ENCODE measurements around the gene GPHN.

DNA sequence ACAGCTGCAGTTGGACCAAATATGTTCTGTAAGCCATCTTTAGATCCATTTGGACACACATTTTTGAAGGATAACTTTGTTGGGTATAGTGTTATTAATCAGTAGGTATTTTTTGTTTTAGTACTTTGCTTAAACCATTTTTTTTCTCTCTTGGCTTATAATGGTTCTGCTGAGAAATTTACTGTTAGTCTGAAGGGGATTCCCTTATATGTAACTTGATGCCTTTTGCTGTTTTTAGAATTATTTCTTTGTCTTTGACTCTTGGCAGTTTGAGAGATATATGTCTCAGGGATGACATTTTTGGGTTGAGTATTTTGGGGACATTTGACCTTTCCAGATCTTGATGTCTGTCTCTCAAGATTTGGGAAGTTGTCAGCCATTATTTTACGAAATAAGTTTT, 169.8 kb downstream of the GPHN start:
- TF ChIP-seq CTCF (IDR thresholded peaks at IDR 0.05) (no peak), POLR2A (IDR thresholded peaks at IDR 0.05) (no peak)

All from thyroid gland (tissue), 4 donors.